Measurements from ENCODE around the gene ANKRD13B. TPM values are rescaled to one million over a fixed set of nuclear protein-coding genes. Genes with fewer than 3 reads are reported as not detected.

Gene ANKRD13B
- total and polyA plus RNA-seq, 7 donors = 1.6 to 17.2 (median 5.4) TPM

- Histone ChIP-seq H3K4me3 (no peak overlapping the region), H3K27ac (peak overlapping the region; percentile 64 to 82 (median 70)), H3K4me1 (peaks cover 0 to 69% (median 41%) of the 10 kb centered on the region in 4 donors), H3K36me3 (peaks cover 0 to 13% (median 4%) of the 10 kb centered on the region in 4 donors), H3K9me3 (no peaks in the 10 kb centered on the region), H3K27me3 (no peaks in the 10 kb centered on the region)
- TF ChIP-seq EP300 (IDR thresholded peaks at IDR 0.05) = no peak
- no peak for TF ChIP-seq POLR2AphosphoS5 (IDR thresholded peaks at IDR 0.05)
- TF ChIP-seq POLR2A (IDR thresholded peaks at IDR 0.05) = no peak
- TF ChIP-seq CTCF (IDR thresholded peaks at IDR 0.05) = no peak
- no peak for DNase-seq
- WGBS, 2 donors = 83 to 88% methylated on average over 1 of the region's 1 CpG
- intact Hi-C loops (cut with DNase I) = loop anchor here (5.0 kb wide), 1 partner anchor 79 kb away; no protein-coding TSS in a partner anchor
Measured at GRCh38 chr17:29643817-29644160, 50.9 kb downstream of the ANKRD13B start.

- intact Hi-C loops (cut with DNase I) = loop anchor here (5.0 kb wide), 1 partner anchor 117 kb away; no protein-coding TSS in a partner anchor
- peak; percentile 93 for DNase-seq
- peaks cover 0 to 51% (median 24%) of the 10 kb centered on the region in 4 donors for H3K4me1 ChIP-seq
- TF ChIP-seq POLR2A (IDR thresholded peaks at IDR 0.05) (no peak), EP300 (IDR thresholded peaks at IDR 0.05) (peak in 1 of 4 donors; percentile 56), CTCF (IDR thresholded peaks at IDR 0.05) (no peak), POLR2AphosphoS5 (IDR thresholded peaks at IDR 0.05) (peak; percentile 40 to 61 (median 42))
- 72 to 80% methylated on average over 5 of the region's 5 CpGs for WGBS, 2 donors
- no peaks in the 10 kb centered on the region for H3K9me3 ChIP-seq
- H3K27ac ChIP-seq = peak overlapping the region; percentile 64 to 82 (median 70)
- no peak overlapping the region for H3K4me3 ChIP-seq
- H3K27me3 ChIP-seq = no peaks in the 10 kb centered on the region
- peaks cover 0 to 21% (median 4%) of the 10 kb centered on the region in 4 donors for H3K36me3 ChIP-seq
Measured at GRCh38 chr17:29645515-29646051, 52.7 kb downstream of the ANKRD13B start.

GRCh38 chr17:29648005-29648404 lies 55.1 kb downstream of the ANKRD13B start:
- TF ChIP-seq POLR2AphosphoS5 (IDR thresholded peaks at IDR 0.05) = no peak
- no peak for TF ChIP-seq CTCF (IDR thresholded peaks at IDR 0.05)
- Histone ChIP-seq H3K27me3 (no peaks in the 10 kb centered on the region), H3K27ac (no peak overlapping the region), H3K36me3 (peaks cover 0 to 24% (median 4%) of the 10 kb centered on the region in 4 donors), H3K4me1 (peaks cover 0 to 34% (median 20%) of the 10 kb centered on the region in 4 donors), H3K9me3 (no peaks in the 10 kb centered on the region), H3K4me3 (no peak overlapping the region)
- WGBS, 2 donors = 94 to 95% methylated on average over 5 of the region's 5 CpGs
- intact Hi-C loops (cut with DNase I) = loop anchor here (5.0 kb wide), 1 partner anchor 114 kb away; no protein-coding TSS in a partner anchor
- no peak for DNase-seq

- H3K27ac ChIP-seq = no peak overlapping the region
- peaks cover 0 to 23% (median 20%) of the 10 kb centered on the region in 4 donors for H3K4me1 ChIP-seq
- H3K36me3 ChIP-seq = peaks cover 0 to 24% (median 4%) of the 10 kb centered on the region in 4 donors
- TF ChIP-seq CTCF (IDR thresholded peaks at IDR 0.05) = no peak
- TF ChIP-seq EP300 (IDR thresholded peaks at IDR 0.05) = no peak
- TF ChIP-seq POLR2A (IDR thresholded peaks at IDR 0.05) = no peak
- TF ChIP-seq POLR2AphosphoS5 (IDR thresholded peaks at IDR 0.05) = no peak
- H3K4me3 ChIP-seq = no peak overlapping the region
- DNase-seq = no peak
- no peaks in the 10 kb centered on the region for H3K27me3 ChIP-seq
- WGBS, 2 donors = 95 to 96% methylated on average over 5 of the region's 5 CpGs
- intact Hi-C loops (cut with DNase I) = loop anchor here (5.0 kb wide), 1 partner anchor 113 kb away; no protein-coding TSS in a partner anchor
- H3K9me3 ChIP-seq = no peaks in the 10 kb centered on the region
Measured at GRCh38 chr17:29649359-29649758, 56.4 kb downstream of the ANKRD13B start.
